H4 (cell line): Measurements from ENCODE around the gene MATN3. TPM values are rescaled to one million over a fixed set of nuclear protein-coding genes. Genes with fewer than 3 reads are reported as not detected.

Source experiments
- total RNA-seq: library from RNA; depleted of rRNA; stranded (reverse); fragments of >200 nt; shearing (Covaris generic); gene quantifications from 2 replicates; pipeline ENCODE4 v1.2.3, GENCODE V29; 2014; rRNA removed

The MATN3 gene
- total RNA-seq, 1 experiment from 2014 or later: 0.46 TPM

Other genes with a start within 250 kb of the MATN3 start
- gene TTC32, start 110.7 kb downstream of the MATN3 start, total RNA-seq: 2.0 and 3.5 TPM in 2 replicates
- 4.1 and 4.5 TPM in 2 replicates for gene WDR35, start 22.6 kb downstream of the MATN3 start, total RNA-seq
- gene LAPTM4A, start 39.0 kb upstream of the MATN3 start, total RNA-seq: 104 and 119 TPM in 2 replicates
- gene SDC1, start 212.5 kb upstream of the MATN3 start, total RNA-seq: 29.0 and 44.7 TPM in 2 replicates